ENCODE data around the gene PARP4.

GRCh38 chr13:24396821-24397220 is 115.8 kb downstream of the PARP4 start:
- no peak for TF ChIP-seq ZNF660 (CRISPR knock-in tag; IDR thresholded peaks at IDR 0.05; ENCODE audit: borderline replicate concordance, low read depth)
- no peak for TF ChIP-seq STAT5B (CRISPR knock-in tag; IDR thresholded peaks at IDR 0.05)
- TF ChIP-seq ZBTB38 (CRISPR knock-in tag; IDR thresholded peaks at IDR 0.05) = no peak
- TF ChIP-seq SNRNP70 (IDR thresholded peaks at IDR 0.05; ENCODE audit: low read depth, low read length) = no peak
- no peak for TF ChIP-seq CTCF (CRISPR knock-in tag; IDR thresholded peaks at IDR 0.05)
- TF ChIP-seq ELF4 (CRISPR knock-in tag; IDR thresholded peaks at IDR 0.05; ENCODE audit: borderline replicate concordance) = no peak
